ENCODE measurements around the gene GPR137.

GPR137 gene

GRCh38 chr11:64249038-64249437 lies 36.6 kb upstream of the GPR137 start:
- DNase-seq (ENCODE audit: low read depth): no peak

- no peak for DNase-seq (ENCODE audit: low read depth)
Measured at GRCh38 chr11:64249563-64250414, 35.9 kb upstream of the GPR137 start.

- DNase-seq (ENCODE audit: low read depth): no peak
Measured at GRCh38 chr11:64250415-64251015, 35.1 kb upstream of the GPR137 start.

GRCh38 chr11:64251016-64251752 lies 34.5 kb upstream of the GPR137 start, which contains the start of gene PLCB3:
Gene PLCB3, plus strand, starts transcription at chr11:64251530. Its CDS starts 120 bp downstream, at chr11:64251650.
- DNase-seq (ENCODE audit: low read depth): no peak

- DNase-seq (ENCODE audit: low read depth): no peak
Measured at GRCh38 chr11:64251753-64252002, 34.0 kb upstream of the GPR137 start.

- no peak for DNase-seq (ENCODE audit: low read depth)
Measured at GRCh38 chr11:64252003-64252872, 33.4 kb upstream of the GPR137 start.

GRCh38 chr11:64253043-64253442 lies 32.6 kb upstream of the GPR137 start:
- no peak for DNase-seq (ENCODE audit: low read depth)

- DNase-seq (ENCODE audit: low read depth): no peak
Measured at GRCh38 chr11:64253481-64253880, 32.2 kb upstream of the GPR137 start.

- no peak for DNase-seq (ENCODE audit: low read depth)
Measured at GRCh38 chr11:64254326-64254725, 31.3 kb upstream of the GPR137 start.

GRCh38 chr11:64255135-64256128 lies 30.2 kb upstream of the GPR137 start:
- DNase-seq (ENCODE audit: low read depth): no peak

- DNase-seq (ENCODE audit: low read depth): no peak
Measured at GRCh38 chr11:64256300-64256699, 29.3 kb upstream of the GPR137 start.

- DNase-seq (ENCODE audit: low read depth): no peak
Measured at GRCh38 chr11:64258356-64258755, 27.3 kb upstream of the GPR137 start.

GRCh38 chr11:64258946-64259532 lies 26.6 kb upstream of the GPR137 start:
- no peak for DNase-seq (ENCODE audit: low read depth)

- DNase-seq (ENCODE audit: low read depth): no peak
Measured at GRCh38 chr11:64259533-64260067, 26.0 kb upstream of the GPR137 start.

- no peak for DNase-seq (ENCODE audit: low read depth)
Measured at GRCh38 chr11:64260147-64260708, 25.4 kb upstream of the GPR137 start.

GRCh38 chr11:64261556-64262080 lies 24.0 kb upstream of the GPR137 start:
- DNase-seq (ENCODE audit: low read depth): no peak

- DNase-seq (ENCODE audit: low read depth): no peak
Measured at GRCh38 chr11:64262271-64263002, 23.2 kb upstream of the GPR137 start.

- no peak for DNase-seq (ENCODE audit: low read depth)
Measured at GRCh38 chr11:64263021-64263946, 22.4 kb upstream of the GPR137 start.
